IPS DF 19.7 (cell line): ENCODE results near the gene ARID1B.

ENCODE experiments used
- DNase-seq: peaks from one replicate; pipeline ENCODE4 v3.0.0-alpha.2; 2013; ENCODE audit warnings: low read depth, low spot score

Gene ARID1B

DNA sequence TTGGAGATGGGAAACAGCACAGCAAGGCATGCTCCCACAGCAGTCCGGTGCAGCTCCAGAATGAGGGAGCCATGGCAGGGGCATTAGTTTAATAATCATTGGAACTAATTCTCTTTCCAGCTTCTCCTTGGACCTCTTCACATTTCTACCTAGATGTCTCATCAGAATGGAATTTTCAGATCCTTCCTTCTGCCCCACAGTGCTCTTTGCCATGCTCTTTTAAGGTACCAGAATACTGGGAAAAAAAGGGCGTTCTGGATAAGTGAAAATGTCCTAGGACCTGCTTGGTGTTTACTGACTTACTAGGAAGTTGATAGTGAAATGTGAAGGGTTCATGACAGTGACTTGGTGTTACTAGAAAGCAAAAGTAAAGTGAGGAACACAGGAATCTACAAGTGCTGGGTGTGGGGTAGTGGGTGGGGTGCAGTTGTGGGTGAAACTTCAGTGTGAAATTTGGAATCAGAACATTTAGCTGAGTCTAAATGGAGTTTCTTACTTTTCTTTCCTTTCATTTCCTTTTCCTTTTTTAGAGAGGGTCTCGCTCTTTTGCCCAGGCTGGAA, 207.1 kb downstream of the ARID1B start:
- no peak for DNase-seq

DNA sequence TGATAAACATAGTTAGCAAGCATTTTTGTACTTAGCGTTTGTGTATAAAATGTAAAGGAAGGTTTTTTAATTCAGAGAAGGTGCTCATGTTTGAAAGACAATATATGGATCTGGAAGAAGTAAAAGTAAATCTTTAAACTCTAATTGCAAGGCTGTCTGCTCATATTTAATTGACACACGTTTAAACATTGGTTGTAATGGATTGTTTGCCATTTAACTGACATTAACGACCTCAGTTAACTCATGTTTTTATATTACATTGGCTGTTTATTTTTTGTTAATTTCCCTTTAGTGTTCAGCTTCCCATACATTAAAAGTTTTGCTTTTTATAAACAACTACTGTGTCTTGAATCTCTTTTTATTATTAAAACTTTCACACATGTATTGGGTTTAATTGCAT, 208.1 kb downstream of the ARID1B start:
- DNase-seq, result no peak

DNA sequence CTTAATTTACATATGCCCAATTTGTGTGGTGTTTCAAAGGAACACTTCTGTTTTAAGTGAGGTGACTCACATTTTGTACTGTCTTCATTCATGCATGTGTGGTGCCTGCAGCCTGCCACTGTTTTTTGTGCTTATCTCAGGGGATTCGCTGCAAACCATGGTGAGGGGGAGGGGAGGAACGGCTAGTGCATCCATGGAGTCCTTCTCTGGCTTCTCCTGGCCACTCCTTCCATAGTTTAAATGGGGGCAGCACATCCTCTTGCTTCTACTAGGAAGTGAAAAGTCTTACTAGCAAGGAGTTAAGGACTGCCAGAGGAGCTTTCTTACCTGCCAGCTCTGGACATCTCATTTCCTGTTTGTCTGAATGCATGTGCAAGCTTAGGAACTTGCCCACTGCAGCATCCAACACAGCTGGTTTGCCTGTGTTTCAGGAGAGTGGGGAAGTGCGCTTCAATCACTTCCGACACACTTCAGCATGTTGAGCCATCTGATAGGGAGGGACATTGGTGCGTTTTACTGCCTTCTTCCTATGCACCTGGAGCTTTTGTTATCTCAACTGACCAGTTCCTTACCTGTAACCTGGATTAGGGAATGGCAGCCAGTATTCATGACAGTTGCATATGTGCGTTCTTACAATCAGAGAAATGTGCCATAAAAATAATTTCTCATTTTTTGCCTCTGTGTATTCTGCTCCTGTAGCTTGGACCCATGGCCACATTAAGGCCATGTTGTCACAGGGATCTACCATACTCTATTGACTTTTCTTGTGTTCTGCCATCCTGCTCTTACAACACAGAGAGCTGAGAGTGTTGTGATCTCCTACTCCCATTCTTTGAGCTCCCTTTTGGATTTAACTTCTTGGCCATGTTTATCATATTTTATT, 211.3 kb downstream of the ARID1B start:
- no peak for DNase-seq

DNA sequence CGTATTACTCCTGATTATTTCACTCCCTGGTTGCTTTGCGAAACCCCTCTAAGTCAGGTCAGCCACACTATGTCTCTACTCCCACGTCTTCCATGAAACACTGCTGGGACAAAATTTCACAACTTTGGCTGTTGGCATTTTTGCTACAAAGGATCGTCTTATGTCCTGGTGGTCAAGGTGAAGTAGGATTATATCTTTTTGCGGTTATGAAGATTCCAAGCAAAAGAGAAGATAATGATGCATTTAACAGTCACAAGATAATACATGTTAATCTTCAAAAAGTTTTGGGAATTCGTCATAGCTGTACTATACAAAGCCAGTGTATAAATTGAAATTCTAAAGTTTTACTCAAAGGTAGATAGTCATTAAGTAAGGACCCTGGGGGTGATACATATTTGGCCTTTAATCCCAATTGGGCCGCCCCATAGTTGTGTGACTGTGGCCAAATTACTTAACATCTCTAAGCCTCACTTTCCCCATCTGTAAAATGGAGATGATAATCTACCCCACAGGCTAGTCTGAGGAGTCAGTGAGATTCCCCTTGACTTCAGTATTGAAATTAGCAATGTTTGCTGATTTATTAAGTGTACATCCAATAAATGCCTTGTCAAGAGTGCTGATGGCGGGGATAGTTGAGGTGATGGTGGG, 212.1 kb downstream of the ARID1B start:
- DNase-seq, result no peak

DNA sequence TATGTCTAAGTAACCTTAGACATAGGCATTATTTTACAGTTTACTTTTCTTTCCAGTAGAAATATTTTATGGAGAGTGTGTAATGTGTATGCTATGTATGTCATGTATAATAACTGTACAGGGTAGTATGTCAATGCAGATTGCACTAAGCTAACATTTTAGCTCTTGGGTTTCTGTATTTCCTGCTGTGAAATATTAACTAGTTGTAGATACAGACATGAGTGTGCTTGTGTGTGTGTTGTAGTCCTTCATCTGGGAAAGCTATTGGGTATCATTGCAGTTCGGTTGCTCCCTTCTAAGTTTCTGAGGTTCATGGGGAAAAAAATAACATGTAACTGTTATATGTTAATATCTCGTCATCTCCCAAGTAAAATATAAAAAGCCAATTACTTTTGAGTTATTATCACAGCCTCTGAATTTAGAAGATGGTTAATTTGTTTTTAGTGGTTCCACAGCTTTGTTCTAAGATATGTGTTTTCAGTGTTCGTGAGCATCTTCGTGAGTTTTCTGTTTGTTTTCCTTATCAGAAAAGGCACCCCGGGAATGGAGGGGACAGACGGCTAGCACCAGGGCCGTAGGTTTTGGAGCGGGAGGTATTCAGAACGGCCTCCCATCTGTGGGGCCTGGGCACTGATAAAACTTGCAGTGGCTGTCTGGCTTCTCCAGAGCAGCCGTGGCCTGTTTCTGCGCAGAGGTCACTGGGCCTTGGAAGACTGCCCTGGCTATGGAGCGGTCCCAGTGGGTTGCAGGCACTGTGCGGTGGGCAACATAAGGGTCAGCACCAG, 215.0 kb downstream of the ARID1B start:
- DNase-seq, result no peak

DNA sequence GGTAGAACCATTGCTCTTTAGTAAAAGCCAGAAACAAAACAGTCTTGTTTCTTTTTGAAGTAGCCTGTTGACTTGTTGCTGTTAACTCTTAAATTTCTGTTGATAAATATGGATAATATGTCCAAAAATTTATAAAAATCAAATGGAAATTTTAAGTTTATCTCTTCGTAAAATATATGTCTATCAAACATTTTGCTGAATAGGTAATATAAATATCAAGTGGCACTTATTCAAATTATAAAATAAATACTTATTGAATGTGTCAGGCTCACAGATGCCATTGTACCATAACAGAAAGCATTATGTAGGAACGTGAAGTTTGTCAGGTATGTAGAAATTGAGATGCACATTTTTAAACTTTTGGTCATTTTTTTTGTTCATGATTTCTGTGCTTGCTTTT, 216.5 kb downstream of the ARID1B start:
- no peak for DNase-seq

DNA sequence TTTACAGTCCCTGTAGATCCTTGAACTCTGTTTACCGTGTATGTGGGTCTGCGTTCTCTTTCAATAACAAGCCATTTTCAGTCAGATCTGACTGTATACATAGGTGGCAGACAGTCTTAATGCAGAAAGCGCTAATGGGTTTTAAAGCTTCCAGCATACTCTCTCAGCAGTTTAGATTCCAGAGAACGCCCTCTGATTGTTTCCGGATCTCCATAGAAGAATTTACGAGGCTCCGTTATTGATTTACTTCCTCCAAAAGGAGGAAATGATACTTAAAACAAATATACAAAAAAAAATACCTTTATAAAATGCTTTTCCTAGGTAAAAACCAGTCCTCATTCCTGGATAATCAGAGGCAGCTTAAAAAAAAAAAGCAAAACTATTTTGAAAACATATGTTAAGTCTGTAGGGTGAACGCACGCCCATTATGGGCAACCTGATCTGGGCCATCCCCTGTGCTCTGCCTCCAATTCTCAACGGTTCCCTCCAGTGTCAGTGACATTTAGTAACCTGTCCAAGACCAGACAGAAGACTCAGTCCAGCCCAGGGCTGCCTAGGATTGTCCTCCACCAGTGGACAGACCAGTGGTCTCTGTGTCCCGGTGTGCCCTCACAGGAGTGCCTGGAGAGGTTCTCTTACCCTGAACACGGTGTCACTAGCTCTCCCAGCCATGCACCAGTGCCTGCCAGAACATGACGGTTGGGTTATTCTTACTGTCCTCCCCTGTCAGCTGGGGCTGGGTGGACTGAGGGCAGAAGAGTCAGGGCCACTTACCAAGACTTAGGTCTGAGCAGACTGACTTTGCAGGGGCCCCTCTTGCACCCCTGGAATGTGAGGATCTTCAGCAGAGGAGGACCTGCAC, 217.3 kb downstream of the ARID1B start:
- DNase-seq, result no peak

DNA sequence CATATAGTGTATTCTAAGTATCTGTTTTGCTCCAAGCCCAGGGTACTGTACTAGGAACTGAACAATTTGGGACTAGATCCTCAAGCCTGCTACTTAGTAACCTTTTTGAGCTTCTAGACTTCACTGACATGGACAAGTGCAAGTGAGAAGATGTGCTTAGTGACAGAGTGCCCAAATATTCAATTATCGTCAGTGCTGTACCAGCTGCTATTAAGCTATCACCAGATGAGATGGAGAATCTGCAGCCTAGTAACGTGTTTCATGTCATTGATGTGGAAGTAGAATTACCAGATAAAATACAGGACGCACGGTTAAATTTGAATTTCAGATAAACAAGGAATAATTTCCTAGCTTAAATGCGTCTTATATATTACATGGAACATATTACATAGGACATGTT, 218.3 kb downstream of the ARID1B start:
- DNase-seq, result no peak

DNA sequence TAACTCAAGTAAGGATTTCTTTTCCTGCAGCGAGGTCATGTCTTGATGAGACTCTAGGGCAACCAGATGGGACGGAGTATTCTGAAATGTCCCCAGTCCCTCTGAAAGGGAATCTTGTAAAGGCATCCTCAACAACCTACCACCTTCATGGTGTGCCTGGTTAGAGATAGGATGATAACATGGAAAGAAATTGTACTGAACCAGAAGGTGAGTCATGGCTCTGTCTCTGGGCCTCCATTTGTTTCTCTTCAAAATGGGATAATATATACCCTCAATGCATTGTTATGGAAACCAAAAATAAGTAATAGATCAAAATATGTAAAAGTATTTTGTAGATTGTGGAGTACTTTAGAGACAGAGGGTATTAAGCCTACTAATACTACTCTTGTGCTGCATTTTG, 219.1 kb downstream of the ARID1B start:
- no peak for DNase-seq

DNA sequence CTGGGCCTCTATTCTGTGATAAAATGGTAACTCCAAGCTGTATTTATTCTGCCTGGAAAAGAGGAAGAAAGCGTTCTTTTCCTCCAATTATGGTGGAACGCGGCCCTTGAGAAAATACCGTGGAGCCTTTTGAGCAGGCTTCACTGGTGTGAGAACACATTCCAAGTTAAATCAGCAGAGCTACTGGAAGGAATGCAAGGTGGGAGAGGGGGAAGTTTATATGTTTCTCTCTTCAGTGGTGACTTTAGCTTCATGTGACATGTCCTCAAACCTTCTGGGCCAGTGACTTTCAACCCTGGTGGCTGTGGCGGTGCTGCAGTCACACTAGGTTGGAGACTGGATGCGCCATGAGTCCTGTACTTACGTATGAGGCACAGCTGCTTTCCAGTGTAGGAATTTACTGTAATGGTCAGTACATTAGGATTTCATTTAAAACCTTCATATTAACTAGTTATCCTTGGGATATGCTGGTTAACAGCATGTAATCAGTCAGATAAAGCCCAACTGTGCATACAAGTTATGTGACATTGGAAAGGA, 221.7 kb downstream of the ARID1B start:
- DNase-seq, result no peak

DNA sequence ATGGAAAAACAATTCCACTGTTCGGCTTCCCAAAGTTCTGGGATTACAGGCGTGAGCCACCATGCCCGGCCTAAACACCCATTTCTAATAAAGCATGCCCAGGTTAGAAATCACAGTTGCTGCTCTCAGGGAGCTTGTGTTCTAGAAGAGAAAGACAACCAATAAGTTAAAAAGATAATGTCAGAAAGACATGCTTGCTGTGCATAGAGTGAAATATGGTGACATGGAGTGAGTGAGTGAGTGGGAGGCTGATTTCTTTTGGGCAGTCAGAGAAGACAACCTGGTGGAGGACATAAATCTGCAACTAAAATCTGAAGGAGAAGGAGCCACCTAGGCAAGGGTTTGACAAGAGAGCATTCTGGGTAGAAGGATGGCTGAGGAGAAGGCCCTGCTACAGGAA, 222.6 kb downstream of the ARID1B start:
- no peak for DNase-seq

DNA sequence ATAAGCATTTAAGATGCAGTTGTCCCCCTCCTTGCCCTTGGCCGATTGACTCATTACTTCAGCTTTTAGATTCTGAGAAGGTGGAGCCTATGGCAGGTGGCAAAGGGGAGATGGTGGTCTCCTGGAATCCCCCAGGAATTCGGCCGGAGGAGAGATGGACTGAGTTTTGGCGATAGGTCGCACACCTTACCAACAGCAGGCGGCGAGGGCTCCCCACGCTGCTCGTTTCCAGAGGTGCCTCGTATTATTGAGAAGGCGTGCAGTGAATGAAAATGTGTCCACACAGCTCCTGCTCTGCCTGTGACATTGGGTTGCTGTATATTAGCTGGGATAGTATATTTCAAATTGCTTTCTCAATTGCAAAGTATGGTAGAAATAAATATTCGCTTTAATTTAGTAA, 224.5 kb downstream of the ARID1B start:
- DNase-seq, result no peak

DNA sequence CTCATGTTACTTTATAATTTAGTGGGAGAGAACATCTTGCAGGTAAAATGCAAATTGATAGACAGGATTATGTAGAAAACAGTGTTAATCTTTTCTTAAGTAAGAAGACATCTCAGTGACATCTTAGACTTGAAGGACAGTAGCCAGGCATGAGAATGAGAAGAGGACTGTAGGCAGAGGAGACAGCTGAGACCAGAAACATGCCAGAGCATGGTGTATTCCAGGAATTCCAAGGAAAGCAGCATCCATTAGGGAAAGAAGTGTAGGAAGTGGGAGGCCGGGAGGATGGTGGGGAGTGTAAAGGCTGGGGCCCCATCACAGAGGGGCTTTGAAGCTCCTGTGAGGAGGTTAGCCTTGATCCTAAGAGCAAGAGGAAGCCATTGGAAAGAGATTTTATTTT, 225.6 kb downstream of the ARID1B start:
- DNase-seq, result no peak

DNA sequence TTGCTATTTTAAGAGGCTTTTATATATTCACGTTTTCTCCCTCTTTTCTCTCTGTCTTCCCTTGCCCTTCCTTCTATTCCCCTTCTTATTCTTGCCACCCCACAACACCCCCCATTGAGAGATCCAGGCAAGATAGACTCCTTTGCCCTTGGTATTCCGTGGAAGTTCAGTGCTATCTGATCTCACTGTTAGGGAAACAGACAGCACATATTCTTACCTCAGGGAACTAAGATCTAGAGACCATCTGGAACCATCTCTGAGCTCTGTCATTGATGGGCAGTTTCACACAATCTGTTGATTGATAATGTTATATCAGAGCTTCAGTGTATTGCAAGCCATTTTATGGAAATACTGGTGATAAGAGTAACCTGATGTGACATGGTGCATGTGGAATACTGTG, 228.8 kb downstream of the ARID1B start:
- DNase-seq, result no peak

DNA sequence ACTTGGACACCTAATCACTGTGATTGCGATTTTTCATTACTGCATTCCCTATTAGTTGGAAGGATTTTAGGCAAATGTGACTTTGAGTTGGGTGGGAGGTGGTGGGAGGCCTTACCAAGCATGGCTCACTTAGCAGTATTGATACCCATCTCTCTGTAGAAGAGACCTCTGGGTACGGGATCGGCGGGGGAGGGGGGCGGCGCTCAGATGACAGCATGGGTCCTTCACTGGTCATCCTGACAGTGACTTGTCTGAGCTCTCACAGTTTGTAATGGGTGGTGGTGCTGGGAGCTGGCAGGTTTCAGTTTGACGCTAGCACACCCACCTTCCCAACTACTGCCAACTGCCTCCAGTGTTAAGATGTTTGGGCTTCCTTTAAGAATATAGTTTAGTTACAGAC, 231.4 kb downstream of the ARID1B start:
- no peak for DNase-seq

DNA sequence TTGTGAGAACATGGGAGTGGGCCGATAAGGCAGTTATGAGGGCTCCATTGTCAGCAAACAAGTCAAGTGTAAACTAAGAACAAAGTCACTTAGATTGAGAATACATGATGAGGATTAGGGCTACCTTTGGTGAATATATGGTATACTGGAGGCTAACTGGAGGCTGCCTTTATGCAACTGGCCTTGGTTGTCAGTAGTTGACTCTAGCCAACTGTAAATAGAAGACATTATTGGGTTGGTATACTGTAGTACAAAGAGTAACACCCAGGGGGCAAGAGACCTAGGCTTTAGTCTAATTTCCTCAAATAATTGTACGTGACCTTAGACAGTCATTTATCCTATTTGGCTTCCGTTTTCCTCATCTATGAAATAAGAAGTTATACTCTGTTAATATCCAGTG, 235.2 kb downstream of the ARID1B start:
- no peak for DNase-seq

DNA sequence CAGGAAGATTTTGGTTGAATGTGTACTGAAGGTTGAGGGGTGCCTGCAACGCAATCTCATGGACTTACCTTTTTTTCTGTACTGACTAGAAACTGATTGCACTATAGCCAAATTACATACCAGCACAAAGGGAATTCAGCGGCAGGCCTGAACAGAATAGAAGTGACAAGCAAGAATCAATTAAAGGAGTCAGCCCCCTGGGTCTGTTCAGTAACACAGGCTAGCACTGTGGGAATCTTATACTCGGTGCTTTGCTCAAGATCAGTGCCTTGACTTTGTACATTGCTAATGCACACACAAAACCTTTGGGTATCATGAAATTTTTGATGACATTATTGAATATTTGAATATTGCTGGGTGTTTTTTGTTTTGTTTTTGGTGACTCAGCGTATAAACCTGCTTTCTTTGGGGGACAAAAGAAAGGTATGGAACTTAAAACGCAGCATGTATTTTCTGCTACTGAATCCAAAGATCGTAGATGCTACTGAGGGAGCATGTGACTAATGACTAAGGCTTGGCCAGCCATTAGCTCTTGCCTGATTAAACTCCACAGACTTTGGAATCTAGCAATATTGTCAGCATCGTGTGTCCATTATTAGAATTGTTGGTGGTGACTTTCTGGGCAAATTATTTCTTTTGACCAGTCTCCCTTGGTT, 236.6 kb downstream of the ARID1B start:
- DNase-seq, result no peak

DNA sequence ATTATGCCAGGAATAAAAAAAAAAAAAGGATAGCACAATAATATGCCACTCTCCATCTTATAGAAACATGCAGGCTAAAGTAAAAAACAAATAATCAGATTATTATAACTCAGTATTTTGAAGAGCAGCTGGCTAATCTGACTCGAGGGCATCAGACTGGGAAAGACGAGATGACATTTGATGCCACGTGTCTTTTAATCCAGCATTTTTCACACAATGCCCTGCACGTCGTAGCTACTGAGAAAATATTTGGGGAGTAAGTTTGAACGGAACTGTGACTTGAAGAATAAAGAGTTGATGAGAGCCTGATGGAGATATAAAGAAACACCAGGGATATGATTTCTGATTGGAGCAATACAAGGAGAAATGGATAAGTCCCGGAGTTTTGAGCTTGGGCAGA, 237.7 kb downstream of the ARID1B start:
- DNase-seq, result no peak

DNA sequence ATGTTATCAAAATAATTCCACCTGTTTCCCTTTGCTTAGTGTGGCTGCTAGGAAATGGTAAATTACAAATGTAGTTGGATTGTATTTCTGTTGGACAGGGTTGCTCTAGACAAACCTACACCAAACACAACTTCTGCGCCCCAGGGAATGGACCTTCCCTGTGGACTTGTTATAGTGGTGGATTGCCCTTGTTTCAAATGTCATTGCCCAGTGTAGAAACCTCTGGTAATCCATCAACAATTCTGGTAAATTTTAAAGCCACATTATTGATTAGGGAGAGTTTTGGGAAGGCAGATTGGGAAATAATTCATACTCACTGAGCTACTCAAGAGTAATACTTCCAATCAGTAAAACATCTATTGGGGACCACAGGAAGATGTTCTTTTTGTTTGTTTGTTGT, 239.8 kb downstream of the ARID1B start:
- no peak for DNase-seq

DNA sequence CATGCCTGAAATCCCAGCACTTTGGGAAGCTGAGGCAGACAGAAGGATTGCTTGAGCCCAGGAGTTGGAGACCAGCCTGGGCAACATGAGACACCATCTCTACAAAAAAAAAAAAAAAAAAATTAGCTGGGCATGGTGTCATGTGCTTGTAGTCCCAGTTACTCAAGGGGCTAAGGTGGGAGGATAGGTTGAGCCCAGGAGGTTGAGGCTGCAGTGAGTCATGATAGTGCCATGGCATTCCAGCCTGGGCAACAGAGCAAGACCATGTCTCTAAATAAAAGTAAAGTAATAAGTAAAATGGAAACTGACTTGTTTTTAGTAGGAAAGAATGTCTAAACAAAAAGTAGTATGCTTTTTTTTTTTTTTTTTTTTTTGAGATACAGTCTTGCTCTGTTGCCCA, 240.7 kb downstream of the ARID1B start:
- no peak for DNase-seq
